Vagina (tissue), 2 donors: ENCODE data around the gene LITAF.

ENCODE experiments used
- POLR2A ChIP-seq, 2 donors: fragments of 450-650 bp; IDR thresholded peaks; one replicate each; pipeline ENCODE4 v1.6.1; 2017; ENCODE audit warnings: antibody characterized with exemption in 2 of 2, mild to moderate bottlenecking in 2 of 2, moderate library complexity in 2 of 2
- TF ChIP-seq, protein P1 (sequence below), 3 experiments: fragments of 450-650 bp in 2 of 3; fragments of 200-600 bp in 1 of 3; sonication (generic) in 1 of 3; IDR thresholded peaks; one replicate each; pipeline ENCODE4 v1.5.1; 2017 to 2019; ENCODE audit warnings: antibody characterized with exemption in 3 of 3, mild to moderate bottlenecking in 2 of 3, moderate library complexity in 2 of 3

DNA sequence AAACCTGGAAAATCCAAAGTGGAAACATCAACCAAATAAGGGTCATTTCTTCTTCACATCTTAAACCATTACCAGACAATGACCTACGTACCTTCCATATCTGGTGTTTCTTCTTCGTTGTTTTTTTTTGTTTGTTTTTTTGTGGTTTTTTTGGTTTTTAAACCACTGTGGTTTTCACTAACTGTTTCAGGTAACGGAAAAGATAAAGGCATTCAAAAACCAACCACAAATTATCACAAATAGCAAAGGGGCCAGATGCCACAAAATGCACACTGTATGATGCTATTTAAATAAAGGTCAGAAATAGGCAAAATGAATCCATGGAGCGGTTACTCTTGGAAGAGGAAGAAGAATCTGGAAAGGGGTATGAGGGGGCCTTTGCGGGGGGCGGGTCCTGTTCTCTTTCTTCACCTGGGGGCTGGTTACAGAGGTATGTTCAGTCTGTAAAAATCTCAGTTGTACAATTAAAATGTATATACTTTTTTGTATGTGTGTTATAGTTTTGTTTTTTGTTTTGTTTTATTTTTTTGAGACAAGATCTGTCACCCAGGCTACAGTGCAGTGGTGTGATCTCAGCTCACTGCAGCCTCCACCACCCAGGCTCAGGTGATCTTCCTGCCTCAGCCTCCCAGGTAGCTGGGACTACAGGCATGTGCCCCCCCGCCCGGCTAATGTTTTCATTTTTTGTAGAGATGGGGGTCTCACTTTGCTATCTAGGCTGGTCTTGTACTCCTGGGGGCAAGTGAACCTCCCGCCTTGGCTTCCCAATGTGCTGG lies 29.6 kb downstream of the LITAF start:
- no peak for TF ChIP-seq POLR2A (IDR thresholded peaks at IDR 0.05)
- TF ChIP-seq, protein P1, sequence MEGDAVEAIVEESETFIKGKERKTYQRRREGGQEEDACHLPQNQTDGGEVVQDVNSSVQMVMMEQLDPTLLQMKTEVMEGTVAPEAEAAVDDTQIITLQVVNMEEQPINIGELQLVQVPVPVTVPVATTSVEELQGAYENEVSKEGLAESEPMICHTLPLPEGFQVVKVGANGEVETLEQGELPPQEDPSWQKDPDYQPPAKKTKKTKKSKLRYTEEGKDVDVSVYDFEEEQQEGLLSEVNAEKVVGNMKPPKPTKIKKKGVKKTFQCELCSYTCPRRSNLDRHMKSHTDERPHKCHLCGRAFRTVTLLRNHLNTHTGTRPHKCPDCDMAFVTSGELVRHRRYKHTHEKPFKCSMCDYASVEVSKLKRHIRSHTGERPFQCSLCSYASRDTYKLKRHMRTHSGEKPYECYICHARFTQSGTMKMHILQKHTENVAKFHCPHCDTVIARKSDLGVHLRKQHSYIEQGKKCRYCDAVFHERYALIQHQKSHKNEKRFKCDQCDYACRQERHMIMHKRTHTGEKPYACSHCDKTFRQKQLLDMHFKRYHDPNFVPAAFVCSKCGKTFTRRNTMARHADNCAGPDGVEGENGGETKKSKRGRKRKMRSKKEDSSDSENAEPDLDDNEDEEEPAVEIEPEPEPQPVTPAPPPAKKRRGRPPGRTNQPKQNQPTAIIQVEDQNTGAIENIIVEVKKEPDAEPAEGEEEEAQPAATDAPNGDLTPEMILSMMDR (IDR thresholded peaks at IDR 0.05), result no peak
